Activated CD4-positive, alpha-beta T cell treated with anti-CD3 and anti-CD28 coated beads for 36 hours (primary cell): Measurements from ENCODE around the gene TMEM209. TPM values are rescaled to one million over a fixed set of nuclear protein-coding genes. Genes with fewer than 3 reads are reported as not detected.
A peak's percentile ranks its signal among the peaks of the same experiment; 100 is the strongest.

Experiments
- ATAC-seq: fragments of 200-7000 bp; cut with Tn5 transposase; one replicate; pipeline ENCODE4 v1.10.0; 2021; ENCODE audit warnings: mild to moderate bottlenecking, moderate library complexity
- CTCF ChIA-PET: fragments of 350-600 bp; sonication (Branson Sonifier 250); formaldehyde crosslinking; loops from one replicate; lab custom pipeline; 2021; ENCODE audit warnings: antibody characterized with exemption; lab: Charles Lee
- POLR2A ChIA-PET: fragments of 350-600 bp; sonication (Branson Sonifier 250); formaldehyde crosslinking; loops from one replicate; lab custom pipeline; 2021; ENCODE audit warnings: antibody characterized with exemption, inconsistent platforms; lab: Charles Lee
- DNase-seq: peaks from one replicate; pipeline ENCODE4 v3.0.0-alpha.2; 2020
- H3K27ac Mint-ChIP-seq: one replicate; pipeline ENCODE4 v1.8.0; 2021; ENCODE audit warnings: mixed read lengths
- H3K27me3 Mint-ChIP-seq: one replicate; pipeline ENCODE4 v1.8.0; 2021; ENCODE audit warnings: mixed read lengths
- H3K36me3 Mint-ChIP-seq: one replicate; pipeline ENCODE4 v1.8.0; 2021; ENCODE audit warnings: low read depth, mixed read lengths
- H3K4me1 Mint-ChIP-seq: one replicate; pipeline ENCODE4 v1.8.0; 2021; ENCODE audit warnings: mixed read lengths
- H3K4me3 Mint-ChIP-seq: one replicate; pipeline ENCODE4 v1.8.0; 2021; ENCODE audit warnings: mild to moderate bottlenecking, moderate library complexity, mixed read lengths
- H3K9me3 Mint-ChIP-seq: one replicate; pipeline ENCODE4 v1.8.0; 2021; ENCODE audit warnings: low read depth, mixed read lengths
- intact Hi-C, 2 experiments: fragments of 100-400 bp; cut with DNase I in 1 of 2; cut with micrococcal nuclease in 1 of 2; formaldehyde crosslinking; loops; one replicate each; pipeline versions ENCODE4 v1.14.2 to v1.15.1; 2022 to 2024; cut with DNase I, micrococcal nuclease
- total RNA-seq, 2 experiments: library from RNA; stranded (reverse); gene quantifications; one replicate each; pipeline ENCODE4 v1.2.3, GENCODE V29; 2021

The TMEM209 gene
- total RNA-seq, 2 experiments from 2014 or later, result 41.0 to 57.0 TPM

DNA sequence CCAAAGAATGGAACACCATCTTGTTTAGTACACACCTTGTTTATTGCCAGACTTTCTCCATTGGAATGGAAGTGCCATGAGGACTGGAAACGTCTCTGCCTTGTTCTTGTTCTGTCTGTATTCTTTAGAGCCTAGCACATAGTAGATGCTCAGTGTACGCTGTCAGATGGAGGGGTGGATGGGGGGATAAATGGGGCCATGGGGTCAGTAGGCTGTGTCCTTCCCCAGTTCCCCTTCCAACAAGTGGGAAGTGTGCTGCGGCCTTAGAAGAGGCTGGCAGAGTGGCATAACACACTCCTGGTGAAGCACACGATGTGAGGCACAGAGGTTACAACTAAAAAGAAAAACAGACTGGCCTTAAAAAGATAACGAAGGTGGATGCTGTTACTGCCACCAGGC lies 61.9 kb downstream of the TMEM209 start:
- H3K27me3 Mint-ChIP-seq, result no peaks in the 10 kb centered on the region
- ChIA-PET CTCF (no interaction called here), POLR2A (no interaction called here)
- H3K36me3 Mint-ChIP-seq, result peaks cover 1% of the 10 kb centered on the region
- ATAC-seq, result no peak
- H3K9me3 Mint-ChIP-seq, result no peaks in the 10 kb centered on the region
- no peak overlapping the region for H3K27ac Mint-ChIP-seq
- intact Hi-C loops, result loop anchor here in 1 of 2 experiments (5.0 kb wide), 1 partner anchor 71 kb away; the partner anchor contains the start of gene KLHDC10
- no peak for DNase-seq
- no peak overlapping the region for H3K4me3 Mint-ChIP-seq
- peaks cover 4% of the 10 kb centered on the region for H3K4me1 Mint-ChIP-seq

DNA sequence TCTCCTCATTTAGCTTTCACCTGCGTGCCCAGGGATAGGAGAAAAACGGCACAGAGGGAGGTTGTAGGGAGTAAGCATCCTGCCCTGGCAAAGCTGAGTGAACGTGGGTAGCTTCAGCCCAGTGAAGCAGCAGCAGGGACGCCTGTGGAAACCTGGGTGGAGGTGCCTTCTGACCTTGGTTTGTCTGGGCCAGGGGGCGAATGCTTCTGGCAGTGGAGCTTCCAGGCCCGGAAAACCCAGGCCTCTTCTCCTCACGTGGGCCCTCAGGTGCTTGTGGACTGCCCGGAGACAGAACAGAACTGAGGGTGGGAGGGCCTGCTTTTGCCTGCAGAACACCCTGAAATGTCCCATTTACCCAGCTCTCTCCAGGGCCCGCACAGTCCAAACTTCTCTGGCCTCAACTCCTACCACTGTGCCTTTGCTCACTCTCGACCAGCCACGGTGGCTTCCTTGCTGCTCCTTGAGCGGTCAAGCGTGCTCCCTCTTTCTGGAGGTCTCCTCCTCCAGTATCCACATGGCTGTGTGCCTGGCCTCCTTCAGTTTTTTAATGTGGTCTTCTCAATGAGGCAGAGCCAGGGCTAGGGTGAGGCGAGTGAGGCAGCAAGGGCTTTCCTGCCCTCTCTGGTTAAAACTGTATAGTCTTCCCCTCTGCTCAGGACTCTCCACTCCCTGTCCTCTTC lies 62.4 kb downstream of the TMEM209 start:
- ATAC-seq, result no peak
- POLR2A ChIA-PET, result no interaction called here
- H3K4me1 Mint-ChIP-seq, result peaks cover 4% of the 10 kb centered on the region
- no peak overlapping the region for H3K27ac Mint-ChIP-seq
- CTCF ChIA-PET, result no interaction called here
- peaks cover 5% of the 10 kb centered on the region for H3K36me3 Mint-ChIP-seq
- no peaks in the 10 kb centered on the region for H3K9me3 Mint-ChIP-seq
- no peaks in the 10 kb centered on the region for H3K27me3 Mint-ChIP-seq
- no peak overlapping the region for H3K4me3 Mint-ChIP-seq
- intact Hi-C loops, result loop anchor here in 1 of 2 experiments (5.0 kb wide), 1 partner anchor 70 kb away; the partner anchor contains the start of gene KLHDC10
- no peak for DNase-seq

DNA sequence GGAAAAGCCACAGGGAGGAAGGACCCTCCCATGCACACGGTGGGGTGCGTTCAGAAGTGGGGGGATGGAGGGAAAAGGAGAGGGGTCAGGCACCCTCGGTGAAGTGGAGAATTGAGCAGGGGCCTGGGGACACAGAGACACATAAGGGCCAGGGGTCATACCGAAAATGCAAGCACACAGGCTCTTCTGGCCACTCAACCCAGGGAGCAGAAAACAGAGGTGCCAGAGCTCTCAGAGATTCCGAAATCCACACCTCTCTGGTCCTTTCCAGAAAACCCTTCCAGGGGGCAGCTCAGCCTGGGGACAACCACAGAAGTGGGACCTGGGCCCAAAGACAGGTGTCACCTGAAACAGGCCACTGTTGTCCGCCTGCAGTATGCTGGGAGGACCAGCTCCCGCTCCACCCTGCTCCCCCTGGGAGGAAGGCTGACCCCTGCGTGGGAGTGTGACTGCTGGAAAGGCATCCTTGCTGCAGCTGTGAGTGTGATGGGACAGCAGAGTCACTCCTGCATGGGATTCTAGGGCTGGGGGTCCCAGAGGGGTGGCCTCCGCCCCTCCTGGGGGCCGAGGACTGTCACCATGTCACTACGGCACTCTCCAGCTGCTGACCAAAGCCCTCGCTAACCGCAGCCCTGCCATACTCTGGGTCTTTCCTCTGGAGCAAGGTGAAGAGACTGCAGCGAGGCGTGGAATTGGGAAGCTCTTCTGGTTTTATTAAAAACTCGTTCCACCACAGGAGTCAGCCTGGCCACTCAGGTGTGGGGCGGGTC lies 63.1 kb downstream of the TMEM209 start:
- ChIA-PET CTCF (interaction anchor here (0.6 to 1.0 kb wide), 3 partner anchors 60 to 170 kb away, joined by 3 read pairs; partner anchors contain the start of gene TMEM209), POLR2A (interaction anchor here (1.1 kb wide), 1 partner anchor 11 kb away, joined by 3 read pairs; no protein-coding TSS in a partner anchor)
- intact Hi-C loops, result loop anchor here in 1 of 2 experiments (5.0 kb wide), 1 partner anchor 70 kb away; the partner anchor contains the start of gene KLHDC10
- H3K27ac Mint-ChIP-seq, result peak overlapping the region; percentile 67
- H3K4me3 Mint-ChIP-seq, result peak overlapping the region; percentile 42
- peaks cover 8% of the 10 kb centered on the region for H3K36me3 Mint-ChIP-seq
- DNase-seq (no peak), ATAC-seq (no peak)
- H3K9me3 Mint-ChIP-seq, result no peaks in the 10 kb centered on the region
- H3K4me1 Mint-ChIP-seq, result peaks cover 4% of the 10 kb centered on the region
- no peaks in the 10 kb centered on the region for H3K27me3 Mint-ChIP-seq

DNA sequence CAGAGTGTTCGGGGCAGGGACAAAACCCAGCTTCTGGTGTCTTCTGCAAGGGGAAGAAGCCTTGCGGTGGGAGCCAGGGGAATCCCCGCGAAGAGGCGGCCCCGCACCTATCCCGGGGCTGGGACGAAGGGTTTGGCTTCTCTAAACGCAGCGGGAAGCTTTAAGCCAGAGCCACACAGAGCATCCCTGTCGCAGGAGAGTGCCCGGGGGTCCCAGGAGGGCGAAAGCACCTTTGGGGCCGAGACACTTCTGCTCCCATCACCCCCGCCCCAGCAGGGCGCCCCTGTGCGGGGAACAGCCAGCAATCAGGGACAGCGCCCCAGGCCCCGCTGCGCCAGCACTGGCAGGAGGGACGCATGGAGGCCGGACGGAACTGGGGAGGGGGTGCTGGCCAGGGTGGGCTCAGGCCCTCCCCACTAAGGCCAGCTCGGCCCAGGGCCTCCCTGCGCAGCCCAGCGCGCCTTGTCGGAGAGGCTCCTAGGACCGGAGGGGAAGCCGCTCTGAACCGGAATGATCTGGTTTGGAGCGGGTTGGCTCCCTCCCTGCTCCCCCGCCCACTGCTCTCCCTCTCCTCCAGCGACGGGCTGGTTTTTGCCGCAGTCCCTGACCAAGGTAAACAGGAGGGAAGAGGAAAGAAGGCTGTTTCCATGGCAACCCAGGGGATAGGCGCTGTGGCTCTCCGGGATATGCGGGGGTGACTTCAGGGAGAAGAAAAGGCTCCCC lies 63.9 kb downstream of the TMEM209 start:
- H3K36me3 Mint-ChIP-seq, result peaks cover 10% of the 10 kb centered on the region
- peak overlapping the region; percentile 67 for H3K27ac Mint-ChIP-seq
- intact Hi-C loops, result loop anchor here in 1 of 2 experiments (5.0 kb wide), 1 partner anchor 69 kb away; the partner anchor contains the start of gene KLHDC10
- POLR2A ChIA-PET, result interaction anchor here (1.1 kb wide), 1 partner anchor 12 kb away, joined by 3 read pairs; no protein-coding TSS in a partner anchor
- DNase-seq (peak; percentile 80), ATAC-seq (peak; percentile 84)
- H3K9me3 Mint-ChIP-seq, result no peaks in the 10 kb centered on the region
- CTCF ChIA-PET, result interaction anchor here (0.5 to 1.0 kb wide), 4 partner anchors 13 to 171 kb away, joined by 3 read pairs; partner anchors contain the start of gene TMEM209
- peaks cover 4% of the 10 kb centered on the region for H3K4me1 Mint-ChIP-seq
- no peaks in the 10 kb centered on the region for H3K27me3 Mint-ChIP-seq
- H3K4me3 Mint-ChIP-seq, result peak overlapping the region; percentile 42

DNA sequence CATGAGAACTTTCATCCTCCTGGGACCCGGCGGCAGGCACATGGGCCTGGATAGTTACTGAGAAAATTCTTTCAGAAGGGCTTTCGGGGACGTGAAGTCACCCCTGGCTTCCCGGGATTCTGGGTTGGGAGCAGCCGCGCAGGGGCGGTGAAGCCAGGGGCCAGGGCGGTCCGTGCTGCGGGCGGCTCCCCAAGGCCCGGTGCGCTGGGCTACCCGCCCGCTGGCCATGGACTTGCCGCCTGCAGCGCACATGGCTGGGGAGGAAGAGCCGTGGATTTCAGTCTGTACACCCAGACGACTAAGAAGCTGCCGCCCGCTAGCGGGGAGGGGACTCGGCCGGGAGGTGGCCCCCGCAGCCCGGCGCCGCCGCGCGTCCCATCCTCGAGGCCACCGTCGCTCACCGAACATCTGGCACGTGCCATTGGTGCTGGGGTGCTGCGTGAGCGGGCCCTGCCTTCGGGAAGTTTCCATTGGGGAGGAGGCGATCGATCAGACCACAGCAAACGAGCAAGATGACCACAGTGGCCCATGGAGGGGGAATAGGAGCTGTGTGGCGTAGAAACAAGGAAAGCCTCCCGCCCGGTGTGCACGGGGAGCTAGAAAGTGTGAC lies 64.5 kb downstream of the TMEM209 start:
- Mint-ChIP-seq H3K36me3 (peaks cover 10% of the 10 kb centered on the region), H3K27ac (peak overlapping the region; percentile 55), H3K9me3 (no peaks in the 10 kb centered on the region), H3K4me3 (peak overlapping the region; percentile 42), H3K4me1 (peaks cover 10% of the 10 kb centered on the region), H3K27me3 (no peaks in the 10 kb centered on the region)
- POLR2A ChIA-PET, result interaction anchor here (1.1 kb wide), 1 partner anchor 12 kb away, joined by 3 read pairs; no protein-coding TSS in a partner anchor
- no peak for DNase-seq
- CTCF ChIA-PET, result interaction anchor here (0.5 to 1.0 kb wide), 2 partner anchors 13 to 65 kb away, joined by 3 read pairs; partner anchors contain the start of gene TMEM209
- ATAC-seq, result no peak
- intact Hi-C loops, result loop anchor here in 1 of 2 experiments (5.0 kb wide), 1 partner anchor 68 kb away; the partner anchor contains the start of gene KLHDC10

DNA sequence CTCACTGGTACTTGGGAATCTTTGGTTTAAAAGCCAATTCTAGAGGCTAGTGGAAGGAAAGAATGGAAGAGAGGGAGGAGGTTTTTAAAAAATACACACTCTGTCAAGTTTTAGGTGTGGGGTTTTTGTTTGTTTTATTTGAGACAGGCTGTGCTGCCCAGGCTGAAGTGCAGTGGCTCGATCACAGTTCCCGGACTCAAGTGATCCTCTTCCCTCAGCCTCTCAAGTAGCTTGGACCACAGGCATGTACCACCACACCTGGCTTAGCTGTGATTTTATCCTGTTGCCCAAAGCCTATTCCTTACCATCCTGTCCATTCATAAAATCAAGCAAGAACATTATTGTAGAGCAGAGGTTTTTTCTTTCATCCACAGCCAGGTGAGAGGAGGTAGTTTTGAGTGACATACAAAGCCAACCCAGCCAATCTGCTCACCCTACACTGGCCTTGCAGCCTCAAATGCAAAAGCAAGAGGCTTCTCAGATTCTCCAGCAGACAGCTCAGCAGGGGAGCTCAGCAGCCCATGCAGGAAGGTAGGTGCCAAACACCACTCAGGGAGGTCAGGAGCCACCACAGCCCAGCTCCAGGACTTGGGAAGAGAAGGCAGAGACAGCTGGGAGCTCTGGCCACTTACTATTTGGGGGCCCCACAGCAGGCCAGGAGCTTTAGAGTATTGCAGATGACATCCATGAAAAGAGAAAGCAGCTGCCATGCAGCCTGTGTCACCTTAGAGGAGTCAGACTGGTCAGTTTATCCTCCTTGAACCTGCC lies 65.8 kb downstream of the TMEM209 start:
- Mint-ChIP-seq H3K9me3 (no peaks in the 10 kb centered on the region), H3K27ac (no peak overlapping the region), H3K4me1 (peaks cover 13% of the 10 kb centered on the region), H3K36me3 (peaks cover 11% of the 10 kb centered on the region), H3K27me3 (no peaks in the 10 kb centered on the region), H3K4me3 (no peak overlapping the region)
- CTCF ChIA-PET, result interaction anchor here (0.6 to 0.9 kb wide), 3 partner anchors 21 to 648 kb away, joined by 3 to 4 read pairs (median 3); no protein-coding TSS in a partner anchor
- DNase-seq (no peak), ATAC-seq (no peak)
- POLR2A ChIA-PET, result no interaction called here
- intact Hi-C loops, result no loop called here

DNA sequence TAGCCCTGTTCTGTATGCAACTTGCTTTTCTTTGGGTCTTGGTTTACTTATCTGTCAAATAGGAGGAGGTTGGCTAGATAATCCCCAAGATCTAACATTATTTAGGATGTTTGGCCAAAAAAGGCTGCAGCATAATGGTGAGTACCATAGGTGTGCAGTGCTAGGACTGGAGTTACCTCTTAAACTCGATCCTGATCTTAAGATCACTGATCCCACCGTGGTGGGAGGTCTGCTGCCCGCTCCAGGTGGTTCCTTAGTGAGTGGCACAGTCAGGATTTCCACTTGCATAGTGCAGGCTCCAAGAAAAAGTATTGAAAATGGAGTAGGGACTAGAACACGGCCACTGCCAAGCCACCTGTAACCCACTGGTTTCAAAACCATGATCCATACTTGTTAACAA lies 68.0 kb downstream of the TMEM209 start:
- Mint-ChIP-seq H3K9me3 (no peaks in the 10 kb centered on the region), H3K27ac (no peak overlapping the region), H3K4me1 (peaks cover 13% of the 10 kb centered on the region), H3K36me3 (peaks cover 13% of the 10 kb centered on the region), H3K4me3 (no peak overlapping the region), H3K27me3 (no peaks in the 10 kb centered on the region)
- ChIA-PET CTCF (no interaction called here), POLR2A (no interaction called here)
- no peak for ATAC-seq
- no peak for DNase-seq
- intact Hi-C loops, result no loop called here

DNA sequence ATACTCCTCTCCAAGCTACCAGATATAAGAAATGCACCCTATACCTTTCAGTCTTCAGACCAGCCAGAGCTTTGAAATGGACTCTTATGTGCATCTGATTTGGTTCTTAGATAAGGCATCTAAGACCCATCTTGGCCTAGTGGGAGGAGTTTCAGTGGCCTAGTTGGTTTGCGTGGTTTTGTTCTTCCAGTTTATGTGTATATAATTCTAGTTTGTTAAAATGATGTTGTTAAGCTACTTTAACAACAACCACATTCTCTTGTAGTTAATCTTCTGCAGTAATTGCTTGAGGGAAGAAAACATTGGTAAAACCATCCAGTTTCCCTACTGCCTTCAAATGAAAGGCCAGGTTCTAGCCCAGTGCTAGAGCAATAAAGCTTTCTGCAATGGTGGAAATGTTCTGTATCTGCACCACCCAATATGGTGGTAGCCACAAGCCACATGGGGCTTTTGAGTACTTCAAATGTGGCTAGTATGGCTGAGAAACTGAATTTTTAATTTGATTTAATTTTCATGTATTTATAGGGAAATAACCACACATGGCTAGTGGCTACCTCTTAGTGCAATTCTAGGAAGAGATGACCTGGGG lies 68.5 kb downstream of the TMEM209 start:
- H3K4me3 Mint-ChIP-seq, result no peak overlapping the region
- H3K36me3 Mint-ChIP-seq, result peaks cover 14% of the 10 kb centered on the region
- peaks cover 11% of the 10 kb centered on the region for H3K4me1 Mint-ChIP-seq
- H3K27me3 Mint-ChIP-seq, result no peaks in the 10 kb centered on the region
- no peaks in the 10 kb centered on the region for H3K9me3 Mint-ChIP-seq
- intact Hi-C loops, result no loop called here
- POLR2A ChIA-PET, result no interaction called here
- H3K27ac Mint-ChIP-seq, result no peak overlapping the region
- CTCF ChIA-PET, result interaction anchor here (1.0 kb wide), 1 partner anchor 9 kb away, joined by 3 read pairs; no protein-coding TSS in a partner anchor
- no peak for ATAC-seq
- DNase-seq, result no peak

DNA sequence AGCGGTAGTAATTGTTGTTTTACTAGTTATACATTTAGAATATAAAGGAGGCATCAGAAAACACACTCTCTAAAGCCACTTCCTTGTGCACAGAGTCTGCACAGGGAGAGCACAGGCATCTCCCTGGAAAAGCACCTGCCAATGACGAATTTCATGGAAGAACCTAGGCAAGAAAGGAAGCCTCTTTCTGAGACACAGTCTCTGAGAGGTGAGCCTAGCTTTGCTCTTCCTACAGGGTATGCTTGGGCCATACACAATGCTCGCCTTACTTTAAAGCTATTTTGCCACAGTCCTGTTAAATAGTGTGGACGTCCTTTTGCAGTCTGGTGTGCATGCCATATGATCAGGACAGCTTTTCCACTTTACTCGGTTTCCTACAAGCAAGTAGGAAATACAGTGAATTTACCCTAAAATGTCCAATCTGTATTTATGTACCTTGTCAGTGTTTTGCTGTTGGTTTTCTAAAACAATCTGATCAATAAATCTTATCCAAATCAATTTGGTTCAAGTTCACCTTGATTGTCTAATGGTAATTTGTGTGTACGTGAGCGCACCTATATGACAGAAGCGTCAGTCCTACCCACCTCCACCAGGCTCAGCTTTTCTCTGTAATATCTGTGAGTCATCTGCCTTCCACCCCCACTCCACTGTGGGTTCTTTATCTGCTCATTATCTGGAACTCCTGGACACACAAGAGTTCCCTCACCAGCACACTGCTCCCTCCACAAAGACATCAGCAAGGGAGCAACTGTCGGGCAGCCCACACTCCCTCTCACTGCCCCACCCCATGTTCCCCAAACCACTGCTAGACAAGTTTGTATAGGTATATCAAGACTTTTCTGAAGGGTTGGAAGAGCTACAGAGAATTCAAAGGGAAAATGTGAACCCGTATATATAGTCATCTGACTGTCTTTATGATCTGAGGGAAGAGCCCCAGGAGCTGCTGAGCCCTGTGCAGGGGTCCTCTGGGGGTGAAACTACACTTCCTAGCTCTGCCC lies 69.7 kb downstream of the TMEM209 start:
- Mint-ChIP-seq H3K27ac (no peak overlapping the region), H3K4me3 (no peak overlapping the region), H3K27me3 (no peaks in the 10 kb centered on the region), H3K4me1 (peaks cover 9% of the 10 kb centered on the region), H3K36me3 (peaks cover 22% of the 10 kb centered on the region), H3K9me3 (no peaks in the 10 kb centered on the region)
- intact Hi-C loops, result no loop called here
- ATAC-seq (no peak), DNase-seq (no peak)
- CTCF ChIA-PET, result interaction anchor here (0.5 to 1.4 kb wide), 6 partner anchors 8 to 958 kb away, joined by 3 read pairs; no protein-coding TSS in a partner anchor
- POLR2A ChIA-PET, result no interaction called here
